ENCODE measurements around the gene KCNQ5. TPM values are rescaled to one million over a fixed set of nuclear protein-coding genes. Genes with fewer than 3 reads are reported as not detected.

Gene KCNQ5
- total RNA-seq, 1 experiment from 2014 or later = 0.07 TPM

- Mint-ChIP-seq H3K4me3 (no peak overlapping the region), H3K9me3 (peaks cover 0 to 5% of the 10 kb centered on the region in 2 experiments; a peak in 2 of 5 replicates), H3K27ac (no peak overlapping the region), H3K4me1 (peaks cover 21 to 27% of the 10 kb centered on the region in 2 experiments), H3K27me3 (ENCODE audit: low read depth) (no peaks in the 10 kb centered on the region), H3K36me3 (ENCODE audit: insufficient read depth in 1 of 3, low read depth in 3 of 3) (peaks cover 0 to 3% (median 0%) of the 10 kb centered on the region in 3 experiments; a peak in 1 of 7 replicates)
- no peak overlapping the region for H3K14ac ChIP-seq (ENCODE audit: insufficient read depth, low read length)
- no peaks in the 10 kb centered on the region for H3K23me2 ChIP-seq (ENCODE audit: insufficient read length, low read depth, low read length, poor library complexity, severe bottlenecking)
- no peak overlapping the region for H4K91ac ChIP-seq (ENCODE audit: insufficient read length, low read depth, low read length)
- no peak overlapping the region for H3K9ac ChIP-seq (ENCODE audit: extremely low read depth, insufficient read length, low read length)
- no peak overlapping the region for H2BK12ac ChIP-seq (ENCODE audit: insufficient read length, low read depth, low read length)
- no peak overlapping the region for H3K23ac ChIP-seq (ENCODE audit: insufficient read length, low read depth, low read length)
- H3K4ac ChIP-seq (ENCODE audit: low read depth, low read length) = no peak overlapping the region
- no peak overlapping the region for H3K56ac ChIP-seq (ENCODE audit: insufficient read length, low read depth, low read length)
- H3K4me1 ChIP-seq (ENCODE audit: insufficient read depth, low read length) = peaks cover 6% of the 10 kb centered on the region
- no peak overlapping the region for H4K8ac ChIP-seq (replicated peaks; ENCODE audit: insufficient read length, low read depth, low read length)
- H2BK15ac ChIP-seq (ENCODE audit: low read depth, low read length) = no peak overlapping the region
- no peak overlapping the region for H3K18ac ChIP-seq (ENCODE audit: insufficient read length, low read depth, low read length)
- no peak overlapping the region for H4K5ac ChIP-seq (ENCODE audit: insufficient read length, low read depth, low read length)
- H3K4me2 ChIP-seq (ENCODE audit: insufficient read depth, insufficient read length, low read length) = no peak overlapping the region
- no peaks in the 10 kb centered on the region for H3K79me1 ChIP-seq (ENCODE audit: insufficient read depth, low read depth, low read length, poor library complexity, severe bottlenecking)
- H3T11ph ChIP-seq (ENCODE audit: low read length) = no peak overlapping the region
- H4K20me1 ChIP-seq (ENCODE audit: control insufficient read depth, insufficient read depth, insufficient read length) = no peaks in the 10 kb centered on the region
- no CpG with 5 or more reads among the region's 3 CpGs for WGBS (ENCODE audit: extremely low coverage, insufficient read length, low lambda C conversion rate)
- H2BK20ac ChIP-seq (ENCODE audit: low read depth, low read length, poor library complexity, severe bottlenecking) = no peak overlapping the region
- no peak overlapping the region for H2AK5ac ChIP-seq (ENCODE audit: insufficient read length, low read length)
- H3K27me3 ChIP-seq (ENCODE audit: insufficient read depth, low read length) = no peaks in the 10 kb centered on the region
- H2BK5ac ChIP-seq (ENCODE audit: insufficient read length, low read length) = no peak overlapping the region
- H3K27ac ChIP-seq (ENCODE audit: insufficient read length, low read depth, low read length) = no peak overlapping the region
- no peak for TF ChIP-seq CTCF (conservative IDR thresholded peaks at IDR 0.05)
- H2AFZ ChIP-seq (ENCODE audit: low read length) = no peak overlapping the region
- H3K79me2 ChIP-seq (ENCODE audit: insufficient read depth, low read length) = 0 out of 2 replicates have a peak, but pooled peaks cover 2% of the 10 kb centered on the region
- H2BK120ac ChIP-seq (ENCODE audit: low read depth, low read length, poor library complexity, severe bottlenecking) = no peak overlapping the region
- H3K9me3 ChIP-seq (ENCODE audit: control insufficient read depth, low read depth, low read length) = no peaks in the 10 kb centered on the region
- no peak for DNase-seq
Measured at GRCh38 chr6:73200247-73200646, 578.4 kb downstream of the KCNQ5 start.

All from H9 (cell line).